Colonic mucosa (tissue), 4 donors: ENCODE data around the gene ZBTB7B. TPM values are rescaled to one million over a fixed set of nuclear protein-coding genes. Genes with fewer than 3 reads are reported as not detected.

Experiments
- DNase-seq: peaks from one replicate; pipeline ENCODE4 v3.0.0-alpha.2; 2020
- H3K27ac ChIP-seq: fragments of 200-600 bp; one replicate; pipeline ENCODE4 v1.8.0; 2021
- H3K27me3 ChIP-seq: fragments of 200-600 bp; one replicate; pipeline ENCODE4 v1.8.0; 2021
- H3K36me3 ChIP-seq: fragments of 200-600 bp; one replicate; pipeline ENCODE4 v1.8.0; 2021
- H3K4me1 ChIP-seq: fragments of 200-600 bp; one replicate; pipeline ENCODE4 v1.8.0; 2021; ENCODE audit warnings: mild to moderate bottlenecking
- H3K4me3 ChIP-seq: fragments of 200-600 bp; one replicate; pipeline ENCODE4 v1.8.0; 2021
- H3K9ac ChIP-seq, 2 donors: one replicate each; pipeline ENCODE4 v1.7.0; 2013; ENCODE audit warnings: control low read depth in 2 of 2, low read depth in 2 of 2, low read length in 2 of 2
- H3K9me3 ChIP-seq: fragments of 200-600 bp; one replicate; pipeline ENCODE4 v1.8.0; 2021
- CTCF ChIP-seq: fragments of 200-600 bp; IDR thresholded peaks from one replicate; pipeline ENCODE4 v1.8.0; 2022; ENCODE audit warnings: antibody characterized with exemption, mild to moderate bottlenecking
- intact Hi-C: fragments of 100-400 bp; cut with DNase I; formaldehyde crosslinking; loops from one replicate; pipeline ENCODE4 v1.14.1; 2022
- total RNA-seq, 2 donors: library from RNA; stranded (reverse); fragmentation: NEBNext Ultra II Directional in 1 of 2; extraction: Animal tissue kit (Norgen Biotek cat#: 25700) in 1 of 2; gene quantifications; one replicate each; pipeline ENCODE4 v1.2.1, GENCODE V29; 2021
- donor health status: healthy.
- donor health status: DM: no; HTN: no; CAD: no.
- donor health status: DM: no; HTN: no; CAD: no.

The ZBTB7B gene
- total RNA-seq, 2 donors from 2014 or later = 185 to 205 TPM

- intact Hi-C loops = no loop called here
Observed at GRCh38 chr1:154960446-154961136, 42.0 kb upstream of the ZBTB7B start.

GRCh38 chr1:154961207-154962155 is 41.1 kb upstream of the ZBTB7B start, which contains the start of gene PYGO2:
Gene PYGO2 (minus strand): TSS chr1:154961782. CDS start chr1:154961576, 206 bp downstream.
- peak within 1 kb of the TSS; percentile 81 for H3K27ac ChIP-seq
- intact Hi-C loops = no loop called here
- DNase-seq = peak; percentile 86

More at GRCh38 chr1:154960446-154961136, 42.0 kb upstream of the ZBTB7B start:
- Histone ChIP-seq H3K27me3 (no peaks in the 10 kb centered on the region), H3K9me3 (no peaks in the 10 kb centered on the region), H3K9ac (peak overlapping the region; percentile 85 to 94), H3K4me3 (peak overlapping the region; percentile 55), H3K4me1 (peaks cover 13% of the 10 kb centered on the region), H3K36me3 (peaks cover 11% of the 10 kb centered on the region), H3K27ac (peak overlapping the region; percentile 81)
- TF ChIP-seq CTCF = no peak
- no peak for DNase-seq

GRCh38 chr1:154962156-154962749 is 40.3 kb upstream of the ZBTB7B start:
- intact Hi-C loops = no loop called here
- peak; percentile 16 for TF ChIP-seq CTCF
- H3K9ac ChIP-seq = peak overlapping the region; percentile 85 to 94
- H3K9me3 ChIP-seq = no peaks in the 10 kb centered on the region
- no peaks in the 10 kb centered on the region for H3K27me3 ChIP-seq
- peak overlapping the region; percentile 81 for H3K27ac ChIP-seq
- peak; percentile 53 for DNase-seq
- peaks cover 23% of the 10 kb centered on the region for H3K36me3 ChIP-seq
- H3K4me3 ChIP-seq = peak overlapping the region; percentile 55
- H3K4me1 ChIP-seq = peaks cover 13% of the 10 kb centered on the region

More at GRCh38 chr1:154961207-154962155, 41.1 kb upstream of the ZBTB7B start, which contains the start of gene PYGO2:
- Histone ChIP-seq H3K27me3 (no peaks in the 10 kb centered on the region), H3K9me3 (no peaks in the 10 kb centered on the region), H3K4me3 (peak within 1 kb of the TSS; percentile 55), H3K36me3 (peaks cover 20% of the 10 kb centered on the region), H3K9ac (peak within 1 kb of the TSS; percentile 85 to 94), H3K4me1 (peaks cover 13% of the 10 kb centered on the region)
- peak; percentile 41 for TF ChIP-seq CTCF

GRCh38 chr1:154962795-154963330 is 39.7 kb upstream of the ZBTB7B start:
- no peak for DNase-seq
- no peaks in the 10 kb centered on the region for H3K9me3 ChIP-seq
- peak overlapping the region in 1 of 2 donors; percentile 94 for H3K9ac ChIP-seq
- peaks cover 13% of the 10 kb centered on the region for H3K4me1 ChIP-seq
- no peaks in the 10 kb centered on the region for H3K27me3 ChIP-seq
- peaks cover 23% of the 10 kb centered on the region for H3K36me3 ChIP-seq
- H3K4me3 ChIP-seq = peak overlapping the region; percentile 55
- TF ChIP-seq CTCF = no peak
- H3K27ac ChIP-seq = peak overlapping the region; percentile 81
- intact Hi-C loops = no loop called here

- DNase-seq = no peak
- Histone ChIP-seq H3K27ac (no peak overlapping the region), H3K4me3 (no peak overlapping the region), H3K4me1 (peaks cover 13% of the 10 kb centered on the region), H3K9me3 (no peaks in the 10 kb centered on the region), H3K36me3 (peaks cover 23% of the 10 kb centered on the region), H3K9ac (no peak overlapping the region), H3K27me3 (no peaks in the 10 kb centered on the region)
- intact Hi-C loops = no loop called here
- TF ChIP-seq CTCF = no peak
Observed at GRCh38 chr1:154963643-154964042, 39.0 kb upstream of the ZBTB7B start.
